H9 (cell line): Measurements from ENCODE around the gene AP3S2. TPM values are rescaled to one million over a fixed set of nuclear protein-coding genes. Genes with fewer than 3 reads are reported as not detected.

ENCODE experiments used
- DNase-seq: peaks from one replicate; pipeline ENCODE4 v3.0.0-alpha.2; 2017
- H2AFZ ChIP-seq: one replicate; pipeline ENCODE4 v1.6.1; 2013; ENCODE audit warnings: mild to moderate bottlenecking, low read length, control low read depth, moderate library complexity
- H2AK5ac ChIP-seq: 2 replicates; pipeline ENCODE4 v1.6.1; 2013; ENCODE audit warnings: low read length, control low read depth, mixed read lengths; ENCODE audit not compliant: insufficient read length
- H2BK120ac ChIP-seq: one replicate; pipeline ENCODE4 v1.6.1; 2013; ENCODE audit warnings: low read depth, mild to moderate bottlenecking, low read length, control low read depth, inconsistent platforms; ENCODE audit not compliant: poor library complexity, severe bottlenecking
- H2BK12ac ChIP-seq: 2 replicates; pipeline ENCODE4 v1.6.1; 2013; ENCODE audit warnings: low read length, control low read depth, mixed read lengths, low read depth; ENCODE audit not compliant: insufficient read length
- H2BK15ac ChIP-seq: 2 replicates; pipeline ENCODE4 v1.6.1; 2013; ENCODE audit warnings: low read depth, low read length, control low read depth
- H2BK20ac ChIP-seq: one replicate; pipeline ENCODE4 v1.6.1; 2013; ENCODE audit warnings: low read depth, mild to moderate bottlenecking, low read length, control low read depth, inconsistent platforms; ENCODE audit not compliant: poor library complexity, severe bottlenecking
- H2BK5ac ChIP-seq: 2 replicates; pipeline ENCODE4 v1.6.1; 2013; ENCODE audit warnings: low read length, control low read depth, mixed read lengths; ENCODE audit not compliant: insufficient read length
- H3K14ac ChIP-seq: 2 replicates; pipeline ENCODE4 v1.6.1; 2013; ENCODE audit warnings: low read length, control low read depth; ENCODE audit not compliant: insufficient read depth
- H3K18ac ChIP-seq: 2 replicates; pipeline ENCODE4 v1.6.1; 2013; ENCODE audit warnings: low read depth, mild to moderate bottlenecking, mixed read lengths, low read length, control low read depth; ENCODE audit not compliant: insufficient read length
- H3K23ac ChIP-seq: 2 replicates; pipeline ENCODE4 v1.6.1; 2013; ENCODE audit warnings: low read length, control low read depth, mixed read lengths, low read depth; ENCODE audit not compliant: insufficient read length
- H3K23me2 ChIP-seq: 2 replicates; pipeline ENCODE4 v1.6.1; 2013; ENCODE audit warnings: low read depth, mild to moderate bottlenecking, mixed read lengths, low read length, control low read depth; ENCODE audit not compliant: insufficient read length, poor library complexity, severe bottlenecking
- H3K27ac ChIP-seq: 2 replicates; pipeline ENCODE4 v1.5.1; 2013; ENCODE audit warnings: low read length, control low read depth, mixed read lengths, low read depth; ENCODE audit not compliant: insufficient read length
- H3K27me3 ChIP-seq: 2 replicates; pipeline ENCODE4 v1.6.1; 2013; ENCODE audit warnings: low read length, control low read depth, inconsistent platforms; ENCODE audit not compliant: insufficient read depth
- H3K4ac ChIP-seq: 2 replicates; pipeline ENCODE4 v1.6.1; 2013; ENCODE audit warnings: low read depth, mild to moderate bottlenecking, control low read depth, inconsistent platforms, low read length, moderate library complexity
- H3K4me1 ChIP-seq: 2 replicates; pipeline ENCODE4 v1.6.1; 2013; ENCODE audit warnings: low read length, control low read depth, inconsistent platforms; ENCODE audit not compliant: insufficient read depth
- H3K4me2 ChIP-seq: 2 replicates; pipeline ENCODE4 v1.6.1; 2013; ENCODE audit warnings: low read length, control low read depth, mixed read lengths; ENCODE audit not compliant: insufficient read length, insufficient read depth
- H3K56ac ChIP-seq: 2 replicates; pipeline ENCODE4 v1.6.1; 2013; ENCODE audit warnings: low read depth, mild to moderate bottlenecking, mixed read lengths, low read length, control low read depth; ENCODE audit not compliant: insufficient read length
- H3K79me1 ChIP-seq: 2 replicates; pipeline ENCODE4 v1.6.1; 2013; ENCODE audit warnings: low read depth, mild to moderate bottlenecking, moderate library complexity, low read length, control low read depth, inconsistent platforms; ENCODE audit not compliant: insufficient read depth, poor library complexity, severe bottlenecking
- H3K79me2 ChIP-seq: 2 replicates; pipeline ENCODE4 v1.6.1; 2013; ENCODE audit warnings: low read length, control low read depth, inconsistent platforms; ENCODE audit not compliant: insufficient read depth
- H3K9ac ChIP-seq: 2 replicates; pipeline ENCODE4 v1.6.1; 2013; ENCODE audit warnings: low read length, control low read depth, mixed read lengths; ENCODE audit not compliant: insufficient read length; ENCODE audit errors: extremely low read depth
- H3K9me3 ChIP-seq: one replicate; pipeline ENCODE4 v1.6.1; 2013; ENCODE audit warnings: low read depth, low read length, inconsistent platforms; ENCODE audit not compliant: control insufficient read depth
- H3T11ph ChIP-seq: one replicate; pipeline ENCODE4 v1.6.1; 2013; ENCODE audit warnings: mild to moderate bottlenecking, low read length, control low read depth, inconsistent platforms
- H4K20me1 ChIP-seq: one replicate; pipeline ENCODE4 v1.6.1; 2013; ENCODE audit not compliant: control insufficient read depth, insufficient read length, insufficient read depth
- H4K5ac ChIP-seq: 2 replicates; pipeline ENCODE4 v1.6.1; 2013; ENCODE audit warnings: low read depth, mild to moderate bottlenecking, mixed read lengths, low read length, control low read depth; ENCODE audit not compliant: insufficient read length
- H4K8ac ChIP-seq: replicated peaks from 2 replicates; pipeline ENCODE4 v1.6.1; 2013; ENCODE audit warnings: low read length, control low read depth, mixed read lengths, low read depth; ENCODE audit not compliant: insufficient read length
- H4K91ac ChIP-seq: 2 replicates; pipeline ENCODE4 v1.6.1; 2013; ENCODE audit warnings: low read depth, mild to moderate bottlenecking, moderate library complexity, mixed read lengths, low read length, control low read depth; ENCODE audit not compliant: insufficient read length
- H3K27ac Mint-ChIP-seq, 3 experiments: 2 replicates in 2 of 3; 3 replicates in 1 of 3; pipeline ENCODE4 v1.8.0; 2020 to 2021; ENCODE audit warnings: mixed read lengths in 3 of 3, mild to moderate bottlenecking in 1 of 3, moderate library complexity in 1 of 3
- H3K27me3 Mint-ChIP-seq: 2 replicates; pipeline ENCODE4 v1.8.0; 2021; ENCODE audit warnings: low read depth, mild to moderate bottlenecking, moderate library complexity, mixed read lengths
- H3K36me3 Mint-ChIP-seq, 3 experiments: 2 replicates in 2 of 3; 3 replicates in 1 of 3; pipeline ENCODE4 v1.8.0; 2020 to 2021; ENCODE audit warnings: low read depth in 3 of 3, mixed read lengths in 3 of 3; ENCODE audit not compliant: insufficient read depth in 1 of 3
- H3K4me1 Mint-ChIP-seq, 2 experiments: 2 replicates each; pipeline ENCODE4 v1.8.0; 2020; ENCODE audit warnings: mixed read lengths in 2 of 2
- H3K4me3 Mint-ChIP-seq, 2 experiments: 2 replicates in 1 of 2; 3 replicates in 1 of 2; pipeline ENCODE4 v1.8.0; 2020 to 2021; ENCODE audit warnings: mild to moderate bottlenecking in 2 of 2, mixed read lengths in 2 of 2, moderate library complexity in 1 of 2
- H3K9me3 Mint-ChIP-seq, 2 experiments: 2 replicates in 1 of 2; 3 replicates in 1 of 2; pipeline ENCODE4 v1.8.0; 2020; ENCODE audit warnings: mild to moderate bottlenecking in 2 of 2, mixed read lengths in 2 of 2, moderate library complexity in 1 of 2
- CTCF ChIP-seq: fragments of 200-600 bp; sonication (generic); conservative IDR thresholded peaks from 3 replicates; pipeline ENCODE4 v1.8.0; 2021; ENCODE audit warnings: antibody characterized with exemption, mild to moderate bottlenecking
- WGBS: extraction: QIAGEN DNeasy Blood & Tissue Kit; methylation state at CpG from one replicate; pipeline ENCODE4 v1.1.7; 2013; ENCODE audit warnings: missing lambda C conversion rate, low lambda C conversion rate, mixed read lengths; ENCODE audit not compliant: insufficient read length; ENCODE audit errors: extremely low coverage; 5-methylcytosine and 5-hydroxymethylcytosine counted together
- total RNA-seq: library from RNA; stranded (reverse); gene quantifications from 2 replicates; pipeline ENCODE4 v1.2.1, GENCODE V29; 2021

Gene AP3S2
- total RNA-seq, 1 experiment from 2014 or later, result 33.9 TPM

- Histone ChIP-seq H2BK12ac (no peak overlapping the region), H3K4me2 (peak overlapping the region; percentile 30), H3K23ac (no peak overlapping the region), H3K14ac (no peak overlapping the region), H3T11ph (no peak overlapping the region), H3K79me1 (no peaks in the 10 kb centered on the region), H3K27me3 (peaks cover 14% of the 10 kb centered on the region; the same call in 1 of the 2 replicates), H3K4ac (no peak overlapping the region), H2AFZ (no peak overlapping the region), H3K9ac (no peak overlapping the region), H2BK5ac (no peak overlapping the region), H3K9me3 (no peaks in the 10 kb centered on the region), H2AK5ac (no peak overlapping the region), H3K56ac (no peak overlapping the region), H4K5ac (no peak overlapping the region), H4K20me1 (no peaks in the 10 kb centered on the region), H4K8ac (no peak overlapping the region), H3K79me2 (no peaks in the 10 kb centered on the region), H3K4me1 (no peaks in the 10 kb centered on the region), H3K23me2 (peaks cover 9% of the 10 kb centered on the region), H2BK120ac (no peak overlapping the region), H2BK20ac (no peak overlapping the region), H2BK15ac (no peak overlapping the region), H3K27ac (no peak overlapping the region), H3K18ac (no peak overlapping the region), H4K91ac (no peak overlapping the region)
- DNase-seq, result no peak
- H3K36me3 Mint-ChIP-seq, result peaks cover 0 to 11% (median 0%) of the 10 kb centered on the region in 3 experiments; a peak in 2 of 7 replicates
- peaks cover 6 to 16% of the 10 kb centered on the region in 2 experiments; a peak in 3 of 4 replicates for H3K4me1 Mint-ChIP-seq
- no CpG with 5 or more reads among the region's 13 CpGs for WGBS
- H3K9me3 Mint-ChIP-seq, result peaks cover 13 to 17% of the 10 kb centered on the region in 2 experiments
- TF ChIP-seq CTCF, result no peak
- no peak overlapping the region for H3K27ac Mint-ChIP-seq
- peaks cover 45% of the 10 kb centered on the region for H3K27me3 Mint-ChIP-seq
- H3K4me3 Mint-ChIP-seq, result peak overlapping the region; percentile 57 to 62; a peak in 3 of 5 replicates
These were observed 80.2 kb downstream of the AP3S2 start for GRCh38 chr15:89813381-89814111.
